ENCODE measurements around the gene MBD2.
"Not testable (repeated sequence)": the region's sequence is repeated elsewhere in the genome, so short reads cannot be mapped to it uniquely, and the experiment has no call there.

Gene MBD2, protein sequence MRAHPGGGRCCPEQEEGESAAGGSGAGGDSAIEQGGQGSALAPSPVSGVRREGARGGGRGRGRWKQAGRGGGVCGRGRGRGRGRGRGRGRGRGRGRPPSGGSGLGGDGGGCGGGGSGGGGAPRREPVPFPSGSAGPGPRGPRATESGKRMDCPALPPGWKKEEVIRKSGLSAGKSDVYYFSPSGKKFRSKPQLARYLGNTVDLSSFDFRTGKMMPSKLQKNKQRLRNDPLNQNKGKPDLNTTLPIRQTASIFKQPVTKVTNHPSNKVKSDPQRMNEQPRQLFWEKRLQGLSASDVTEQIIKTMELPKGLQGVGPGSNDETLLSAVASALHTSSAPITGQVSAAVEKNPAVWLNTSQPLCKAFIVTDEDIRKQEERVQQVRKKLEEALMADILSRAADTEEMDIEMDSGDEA

DNA sequence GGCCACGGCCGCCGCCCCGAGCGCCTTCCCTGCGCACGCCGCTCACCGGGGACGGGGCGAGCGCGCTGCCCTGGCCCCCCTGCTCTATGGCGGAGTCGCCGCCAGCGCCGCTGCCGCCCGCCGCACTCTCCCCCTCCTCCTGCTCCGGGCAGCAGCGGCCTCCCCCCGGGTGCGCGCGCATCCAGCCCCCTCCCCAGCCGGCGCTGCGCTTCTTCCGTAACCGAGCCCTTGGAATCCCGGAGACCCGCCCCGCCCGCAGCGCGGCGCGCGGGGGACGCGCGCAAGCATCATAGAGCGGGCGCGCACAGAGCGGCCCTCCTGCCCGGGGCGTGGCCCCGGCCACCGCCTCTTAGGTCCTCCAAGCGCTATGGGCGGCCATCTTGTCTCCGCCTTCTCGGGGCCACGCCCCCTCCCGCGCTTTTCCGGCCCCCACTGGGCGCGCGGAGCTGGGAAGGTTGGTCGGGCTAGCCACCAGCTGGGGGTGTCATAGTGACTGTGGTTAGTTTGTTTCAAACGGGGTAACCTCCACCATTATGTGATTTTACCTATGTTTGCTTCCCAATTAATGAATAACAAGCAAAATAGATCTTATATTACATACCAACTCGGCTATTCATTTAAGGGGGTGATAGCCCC is at the start of gene MBD2:
TSS of gene MBD2 (minus strand) at position 291 of the 636 bp plus-strand sequence. CDS start at position 181, 110 bp downstream.
- peak; percentile 96 for DNase-seq

DNA sequence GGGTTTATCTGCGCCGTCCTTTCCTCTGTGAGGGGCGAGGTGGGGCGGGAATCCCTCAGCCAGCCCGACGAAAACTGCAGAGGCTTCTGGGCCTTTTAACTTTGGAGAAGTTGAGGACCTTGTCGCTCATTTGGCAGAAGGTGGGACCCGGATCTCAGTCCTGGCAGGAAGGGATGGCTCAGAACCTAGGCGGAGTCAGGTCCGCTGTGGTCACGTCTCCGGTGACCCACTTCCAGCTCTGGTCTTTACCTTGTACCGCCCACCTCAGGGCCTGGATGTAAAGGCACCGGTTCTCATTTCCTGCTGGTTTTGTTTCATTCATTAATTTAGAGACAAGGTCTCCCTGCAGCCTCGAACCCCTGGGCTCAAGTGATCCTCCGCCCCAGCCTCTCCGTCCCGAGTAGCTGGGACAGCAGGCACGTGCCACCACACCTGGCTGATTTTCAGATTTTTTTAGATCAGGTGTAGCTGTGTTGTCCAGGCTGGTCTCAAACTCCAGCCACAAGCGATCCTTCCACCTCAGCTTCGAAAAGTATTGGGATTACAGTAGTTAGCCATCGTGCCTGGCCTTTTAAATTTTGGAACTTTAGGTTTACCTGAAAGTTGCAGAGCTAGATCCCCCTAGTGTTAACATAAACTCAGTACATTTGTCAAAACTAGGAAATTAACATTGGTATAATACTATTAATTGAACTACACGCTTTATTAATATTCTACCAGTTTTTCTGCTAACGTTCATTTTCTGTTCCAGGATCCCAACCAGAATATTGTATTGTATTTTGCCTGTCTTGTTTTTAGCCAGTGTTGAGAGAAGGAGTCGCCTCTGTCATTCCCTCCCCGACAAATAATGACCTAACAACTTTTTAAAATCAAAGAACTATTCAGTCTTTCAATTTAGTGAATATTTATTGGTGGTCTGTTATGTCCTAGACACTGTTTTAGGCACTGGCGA is 45.7 kb upstream of the MBD2 start:
- DNase-seq = peak; percentile 74

DNA sequence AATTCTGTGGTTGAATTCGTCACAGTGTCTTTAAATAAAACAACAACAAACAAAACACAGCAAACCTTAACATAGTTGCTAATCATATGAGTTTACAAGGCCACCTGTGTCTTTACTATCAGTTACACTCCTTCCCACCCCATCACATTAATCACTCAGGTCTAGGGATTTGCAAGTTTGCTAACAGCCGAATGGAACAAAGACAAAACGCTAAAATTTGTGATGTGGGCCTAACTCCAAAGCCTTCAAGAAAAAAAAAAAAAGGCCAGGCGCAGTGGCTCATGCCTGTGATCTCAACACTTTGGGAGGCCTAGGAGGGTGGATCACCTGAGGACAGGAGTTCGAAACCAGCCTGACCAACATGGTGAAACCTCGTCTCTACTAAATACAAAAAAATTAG is 44.3 kb upstream of the MBD2 start:
- no peak for DNase-seq

DNA sequence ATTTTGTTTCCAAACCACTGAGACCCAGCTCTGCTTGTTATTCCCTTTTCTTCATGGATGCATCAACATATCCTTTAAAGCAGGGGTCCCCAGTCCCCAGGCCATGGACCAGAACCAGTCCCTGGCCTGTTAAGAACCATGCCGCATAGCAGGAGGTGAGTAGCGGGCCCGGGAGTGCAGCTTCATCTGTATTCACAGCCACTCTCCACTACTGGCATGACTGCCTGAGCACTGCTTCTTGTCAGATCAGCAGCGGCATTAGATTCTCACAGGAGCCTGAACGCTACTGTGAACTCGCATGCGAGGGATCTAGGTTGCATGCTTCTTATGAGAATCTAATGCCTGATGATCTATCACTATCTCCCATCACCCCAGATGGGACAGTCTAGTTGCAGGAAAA is 43.2 kb upstream of the MBD2 start:
- no peak for DNase-seq

DNA sequence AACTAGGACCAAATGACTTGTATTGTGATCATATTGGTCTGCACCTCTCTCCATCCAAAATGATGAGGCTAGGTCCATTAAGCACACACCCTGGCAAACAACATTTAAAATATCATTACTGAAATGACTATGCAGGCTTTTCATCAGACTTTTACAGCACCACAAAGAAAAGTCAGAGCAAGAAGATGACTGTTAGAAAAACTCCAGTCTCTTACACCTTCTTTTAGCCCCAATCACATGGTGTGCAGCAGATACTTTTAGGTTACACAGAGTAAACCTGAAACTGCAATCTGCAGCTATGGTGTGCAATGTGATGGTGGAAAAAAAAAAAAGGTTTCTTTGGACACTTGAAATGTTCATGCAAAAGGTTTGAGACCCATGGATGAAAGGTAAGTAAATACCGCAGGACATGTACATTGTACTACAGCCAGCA is 39.5 kb upstream of the MBD2 start:
- no peak for DNase-seq

DNA sequence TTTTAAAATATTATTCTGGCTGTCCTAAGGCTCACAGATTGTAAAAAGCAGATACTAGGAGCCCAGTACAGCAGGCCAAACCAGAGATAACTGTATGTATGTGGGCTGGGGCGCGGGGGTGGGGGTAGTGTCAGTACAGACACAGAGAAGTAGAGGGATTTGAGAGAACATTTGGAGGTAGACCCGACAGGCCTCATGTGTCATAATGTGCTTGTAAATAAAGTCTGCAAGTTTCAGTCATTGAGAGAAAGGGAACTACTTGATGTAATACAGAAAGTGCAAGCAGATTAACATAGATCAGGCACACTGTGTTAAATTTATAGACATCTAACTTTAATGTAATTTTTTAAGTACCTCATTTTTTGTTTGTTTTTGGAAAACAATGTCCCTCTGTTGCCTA is 37.4 kb upstream of the MBD2 start:
- DNase-seq = peak; percentile 75

DNA sequence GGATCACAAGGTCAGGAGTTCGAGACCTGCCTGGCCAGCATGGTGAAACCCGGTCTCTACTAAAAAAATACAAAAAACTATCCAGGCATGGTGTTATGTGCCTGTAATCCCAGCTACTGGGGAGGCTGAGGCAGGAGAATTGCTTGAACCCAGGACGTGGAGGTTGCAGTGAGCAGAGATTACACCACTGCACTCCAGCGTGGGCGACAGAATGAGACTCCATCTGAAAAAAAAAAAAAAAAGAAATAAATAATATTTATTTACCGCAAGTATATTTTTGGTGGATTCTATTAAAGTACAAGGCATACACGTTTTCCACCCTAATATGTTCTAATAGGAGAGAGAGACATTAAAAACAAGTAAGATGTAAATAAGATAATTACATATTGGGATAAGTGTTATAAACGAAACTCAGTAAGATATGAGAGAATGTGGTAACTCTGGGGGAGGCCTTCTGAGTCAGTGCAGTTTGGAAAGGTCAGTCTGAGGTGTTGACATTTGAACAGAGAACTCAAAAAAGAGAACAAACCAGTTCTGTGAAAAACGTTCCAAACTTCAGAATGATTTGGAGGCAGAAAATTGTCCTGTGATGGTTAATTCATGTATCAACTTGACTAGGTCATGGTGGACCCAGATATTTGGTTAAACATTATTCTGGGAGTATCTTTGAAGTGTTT is 36.1 kb upstream of the MBD2 start:
- no peak for DNase-seq

DNA sequence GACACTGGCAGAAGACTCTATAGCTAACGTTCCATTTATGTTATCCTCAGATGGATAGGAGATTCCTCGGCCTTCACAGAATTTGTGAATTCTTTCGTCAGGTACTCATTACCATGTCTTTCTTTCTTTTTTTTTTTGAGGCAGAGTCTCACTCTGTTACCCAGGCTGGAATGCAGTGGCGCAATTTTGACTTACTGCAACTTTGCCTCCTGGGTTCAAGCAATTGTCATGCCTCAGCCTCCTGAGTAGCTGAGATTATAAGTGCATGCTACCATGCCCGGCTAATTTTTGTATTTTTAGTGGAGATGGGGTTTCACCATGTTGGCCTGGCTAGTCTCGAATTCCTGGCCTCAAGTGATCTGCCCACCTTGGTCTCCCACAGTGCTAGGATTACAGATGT is 33.3 kb upstream of the MBD2 start:
- DNase-seq = not testable (repeated sequence)

DNA sequence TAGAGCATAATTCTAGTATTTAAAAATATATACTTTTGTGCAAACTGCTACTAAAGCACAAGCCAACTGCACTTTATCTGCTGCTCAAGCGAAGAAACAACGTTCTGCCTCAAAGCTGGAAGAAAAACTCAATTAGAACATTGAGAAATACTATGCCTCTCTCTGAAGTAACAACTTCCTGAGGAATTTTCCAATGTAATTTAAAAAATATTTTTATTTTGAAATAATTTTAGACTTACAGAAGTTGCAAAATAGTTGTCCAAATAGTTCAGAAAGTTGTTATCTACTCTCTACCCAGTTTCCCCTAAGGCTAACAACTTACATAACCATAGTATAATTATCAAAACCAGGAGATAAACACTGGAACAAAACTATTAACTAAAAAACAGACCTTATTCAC is 32.5 kb upstream of the MBD2 start:
- no peak for DNase-seq

DNA sequence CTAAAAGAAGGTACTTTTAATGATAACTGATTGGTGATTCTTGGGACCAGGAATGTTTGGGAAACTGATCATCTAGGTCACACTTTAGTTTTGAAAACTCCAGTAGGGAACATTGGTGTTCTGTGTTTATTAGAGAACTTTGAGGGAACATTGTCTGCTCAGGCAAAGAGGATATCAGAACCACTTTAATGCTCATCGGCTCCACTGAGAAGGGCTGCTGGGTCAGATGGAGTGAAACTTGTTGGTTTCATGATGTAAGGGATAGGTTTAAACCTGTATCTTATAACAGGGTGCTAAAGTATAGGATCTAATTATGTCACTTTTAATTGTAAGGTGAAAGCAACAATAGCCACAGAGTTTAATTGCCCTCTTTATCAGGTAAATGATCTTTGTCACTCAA is 30.7 kb upstream of the MBD2 start:
- no peak for DNase-seq

DNA sequence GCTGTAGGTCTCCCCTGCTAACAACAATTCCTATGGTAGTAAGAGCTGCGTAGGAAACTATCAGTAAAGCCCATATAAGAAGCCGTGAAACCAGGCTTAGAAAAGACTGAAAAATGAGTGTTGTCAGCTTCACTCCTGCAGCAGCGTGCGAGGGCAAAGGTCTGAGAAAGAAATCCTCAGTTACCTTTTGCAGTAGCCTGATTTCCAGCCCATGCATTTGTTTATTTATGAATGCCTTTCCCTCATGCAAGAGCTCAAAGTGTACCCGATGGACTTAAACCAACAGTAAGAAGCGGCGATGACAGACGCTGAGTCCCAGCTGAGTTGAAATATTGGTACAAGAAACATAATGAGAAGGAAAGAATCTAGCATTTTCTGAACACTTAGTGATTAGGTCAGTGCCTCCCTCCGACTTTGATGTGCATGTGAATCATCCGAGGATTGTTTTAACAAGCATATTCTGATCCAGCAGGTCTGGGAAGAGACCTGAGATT is 29.8 kb upstream of the MBD2 start:
- DNase-seq = no peak

DNA sequence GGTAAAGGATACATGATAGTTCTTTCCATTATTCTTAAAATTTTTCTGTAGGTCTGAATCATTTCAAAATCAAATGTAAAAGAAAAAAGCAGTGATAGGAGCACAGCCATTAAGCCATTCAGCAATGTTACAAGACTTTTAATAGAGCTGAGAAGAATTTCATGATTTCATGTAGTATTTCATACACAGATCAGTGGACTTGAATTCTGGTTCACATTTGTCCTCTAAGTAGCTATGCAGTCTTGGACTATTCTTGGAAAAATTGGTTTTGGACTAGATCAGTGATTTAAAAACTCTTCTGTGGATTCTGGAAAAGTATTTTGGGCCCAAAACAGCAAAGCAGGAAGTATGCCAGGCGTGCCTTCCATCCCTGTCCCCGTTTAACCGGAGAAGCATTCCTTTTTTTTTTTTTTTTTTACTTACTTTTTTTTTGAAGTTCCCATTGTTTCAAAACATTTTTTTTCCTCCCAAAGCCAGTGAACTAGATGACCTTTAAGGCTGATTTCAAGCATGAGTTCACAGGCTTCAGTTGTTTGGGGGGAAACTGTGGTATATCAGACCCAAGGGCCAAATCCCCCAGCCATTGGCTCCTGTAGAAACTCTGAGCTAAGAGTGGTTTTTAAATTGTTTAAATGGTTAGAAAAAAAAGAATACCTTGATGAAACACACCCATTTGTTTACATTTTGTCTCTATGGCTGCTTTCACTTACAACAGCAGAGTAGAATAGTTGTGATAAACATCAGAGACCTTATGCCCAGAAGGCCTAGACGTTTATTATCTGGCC is 27.3 kb upstream of the MBD2 start:
- DNase-seq = no peak

DNA sequence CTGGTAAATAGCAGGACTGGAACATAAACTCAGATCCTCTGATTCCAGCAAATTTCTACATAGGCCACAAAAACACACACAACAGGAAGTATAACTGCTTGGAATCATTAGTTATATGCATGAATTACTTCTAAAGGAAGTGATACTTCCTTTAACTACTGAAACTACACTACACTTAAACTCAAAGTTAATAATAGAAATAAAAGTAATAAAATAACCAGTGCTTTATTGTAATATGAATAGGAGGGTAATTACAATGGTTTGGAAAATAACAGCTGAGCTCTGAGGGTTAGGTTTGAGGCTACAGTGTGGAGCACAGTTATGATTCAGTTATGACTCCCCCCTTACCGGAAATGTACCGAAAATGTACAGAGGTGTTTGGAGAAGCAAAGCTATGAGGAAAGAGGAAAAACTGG is 26.4 kb upstream of the MBD2 start:
- no peak for DNase-seq

DNA sequence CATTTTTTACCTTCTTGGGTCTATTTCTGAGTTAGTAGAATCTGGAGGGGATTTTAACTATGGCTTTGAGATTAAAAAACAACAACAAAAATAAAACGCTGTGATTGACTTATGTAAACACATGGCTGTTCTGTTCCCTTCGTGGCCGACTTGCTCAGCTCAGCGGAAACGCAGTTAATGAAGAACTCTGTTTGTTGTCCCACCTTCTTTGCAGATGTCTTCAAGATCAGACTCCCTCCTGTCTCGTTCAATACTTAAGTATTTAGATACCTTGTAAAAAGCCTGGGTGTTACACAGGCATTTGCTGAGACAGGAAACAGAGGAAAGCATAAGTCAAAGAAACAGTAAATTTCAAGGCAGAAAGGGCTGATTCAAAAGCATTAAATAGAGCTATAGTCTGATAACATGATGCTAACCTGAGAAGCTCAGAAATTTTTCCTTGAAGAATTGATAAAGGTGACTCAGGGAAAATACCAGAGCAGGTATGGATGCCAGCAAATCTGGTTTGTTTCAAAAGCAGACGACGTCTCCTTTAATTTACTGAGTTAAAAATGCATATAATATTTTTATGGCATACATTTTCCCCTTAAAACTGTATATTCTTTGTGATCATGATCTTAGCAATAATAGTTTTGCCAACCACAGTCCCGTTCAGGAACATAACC is 23.2 kb upstream of the MBD2 start:
- no peak for DNase-seq

DNA sequence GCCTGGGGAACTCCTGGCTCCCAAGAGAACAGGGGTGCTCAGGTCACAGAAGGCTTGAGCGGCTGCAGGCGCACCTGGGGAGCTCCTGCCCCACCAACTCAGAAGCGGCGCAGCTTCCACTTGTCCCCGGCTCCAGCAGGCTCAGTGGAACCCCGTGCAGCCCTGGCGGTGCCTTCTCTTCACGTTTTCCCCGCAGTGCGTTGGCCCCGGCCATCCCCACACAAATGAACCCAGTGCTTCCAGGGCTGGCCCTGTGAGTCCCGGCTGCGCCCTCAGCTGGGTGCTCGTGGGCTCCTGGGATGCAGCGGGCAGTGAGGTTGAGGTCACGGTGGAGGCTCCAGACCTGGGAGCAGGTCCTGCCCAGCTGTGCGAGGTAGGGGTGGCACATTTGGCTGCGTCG is 17.9 kb upstream of the MBD2 start:
- DNase-seq = no peak

DNA sequence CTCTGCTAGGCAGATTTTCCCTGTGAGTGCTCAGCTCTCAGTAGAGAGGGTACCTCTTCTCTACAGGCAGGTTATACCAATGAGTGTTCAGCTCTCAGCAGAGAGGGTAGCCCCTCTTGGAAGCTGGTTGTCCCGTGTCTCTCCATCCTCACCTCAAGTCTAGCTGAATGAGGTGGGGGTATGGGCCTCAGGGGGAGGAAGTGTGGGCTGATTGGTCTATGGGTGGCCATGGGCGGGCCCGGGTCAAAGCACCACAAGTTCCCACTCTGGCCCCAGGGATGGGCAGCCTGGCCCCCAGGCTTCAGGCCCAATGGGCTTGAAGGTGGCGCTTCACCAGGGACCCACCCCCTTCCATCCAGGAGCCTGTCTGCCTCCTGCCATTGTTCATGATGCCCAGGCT is 17.0 kb upstream of the MBD2 start:
- DNase-seq = no peak

DNA sequence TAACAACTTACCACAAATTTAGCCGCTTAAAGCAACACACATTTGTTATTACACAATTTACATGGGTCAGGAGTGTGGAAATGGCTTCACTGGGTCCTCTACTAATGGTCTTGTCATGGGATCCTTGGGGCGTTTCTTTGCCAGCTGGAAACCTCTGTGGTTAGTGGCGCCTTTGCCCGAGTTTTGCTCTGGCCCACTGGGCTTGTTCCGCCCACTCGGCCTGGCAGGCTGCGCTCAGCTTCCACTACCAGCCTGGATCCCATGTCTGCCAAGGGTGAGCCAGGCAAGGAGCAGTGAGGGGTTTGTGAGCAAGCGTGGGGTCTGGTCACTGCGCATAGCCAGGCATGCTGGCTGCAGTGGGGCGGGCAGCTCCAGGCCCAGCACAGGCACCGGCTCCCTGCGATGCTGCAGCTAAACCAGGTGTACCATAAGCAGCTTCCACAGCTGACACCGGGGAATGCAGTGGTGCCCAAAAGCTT is 16.2 kb upstream of the MBD2 start:
- DNase-seq = no peak

DNA sequence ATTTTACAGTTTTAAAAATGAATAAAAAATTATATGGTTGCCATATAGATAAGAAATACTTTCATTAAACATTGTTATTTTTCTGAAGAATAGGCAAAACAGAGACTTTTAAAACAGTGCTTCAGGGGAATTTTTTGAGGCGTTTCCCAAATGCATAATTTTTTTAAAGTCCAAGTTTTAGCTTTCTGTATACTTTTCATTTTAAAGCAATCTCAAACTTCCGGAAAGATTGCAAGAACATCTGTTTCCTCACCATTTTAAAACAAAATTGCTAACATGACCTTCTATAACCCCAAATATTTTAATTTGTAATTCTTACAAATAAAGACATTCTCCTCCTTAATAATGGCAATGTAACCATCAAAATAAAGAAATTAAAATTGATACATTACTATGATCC is 15.1 kb upstream of the MBD2 start:
- no peak for DNase-seq

DNA sequence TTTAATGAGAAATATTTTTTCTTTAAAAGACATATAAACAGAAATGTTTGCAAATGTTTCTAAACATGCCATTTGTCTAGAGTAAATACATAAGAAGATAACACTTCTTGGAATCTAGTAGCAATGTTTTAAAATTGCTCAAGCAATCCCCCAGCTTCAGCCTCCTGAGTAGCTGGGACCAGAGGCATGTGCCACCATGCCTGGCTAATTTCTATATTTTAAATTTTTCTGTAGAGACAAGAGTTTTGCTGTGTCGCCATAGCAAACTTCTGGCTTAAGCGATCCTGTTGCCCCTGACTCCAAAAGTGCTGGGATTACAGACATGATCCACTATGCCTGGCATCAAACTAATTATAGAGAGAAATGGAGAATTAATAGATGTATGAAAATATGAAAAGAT is 14.6 kb upstream of the MBD2 start:
- DNase-seq = no peak

DNA sequence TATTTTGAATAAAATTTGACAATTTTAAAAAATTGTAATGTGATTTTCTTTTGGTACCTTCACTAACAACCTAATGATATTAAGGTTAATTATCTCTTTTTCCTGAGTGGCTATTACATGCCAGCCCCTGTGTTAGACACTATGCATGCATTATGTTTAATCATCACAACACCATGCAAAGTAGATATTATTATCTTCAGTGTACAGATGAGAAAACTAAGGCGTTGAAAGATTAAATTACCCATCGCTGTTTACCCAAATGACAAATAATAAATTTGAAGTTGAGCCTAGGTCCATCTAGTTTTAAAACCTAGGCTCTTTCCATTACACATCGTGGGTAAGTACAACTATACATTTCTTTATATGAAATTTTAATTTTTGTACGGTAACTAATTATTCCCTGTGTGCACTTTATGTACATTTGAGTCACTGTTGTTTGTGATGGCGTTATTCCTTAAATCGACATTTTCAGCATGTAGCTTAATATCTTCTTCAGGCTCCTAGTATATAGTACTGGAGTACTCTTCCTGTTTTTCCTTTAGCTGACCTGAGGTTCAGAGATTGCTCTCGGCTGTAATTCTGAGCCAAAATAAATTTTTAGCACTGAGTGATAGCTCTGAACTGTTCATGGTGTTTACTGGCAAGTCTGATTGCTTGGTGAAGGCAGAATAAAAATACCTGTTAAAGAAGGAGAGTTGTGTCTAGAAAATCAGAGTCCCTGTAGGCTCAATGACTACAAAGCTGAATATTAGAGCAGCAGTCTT is 13.9 kb upstream of the MBD2 start:
- no peak for DNase-seq
